NCI-H1694 (cell line): Measurements from ENCODE around the gene KIF13A.
"Not testable (repeated sequence)": the region's sequence is repeated elsewhere in the genome, so short reads cannot be mapped to it uniquely, and the experiment has no call there.

Experiments
- DNase-seq: peaks from one replicate; lab custom pipeline; 2025; lab: John Stamatoyannopoulos, UW

KIF13A gene

GRCh38 chr6:17932330-17932852, 55.0 kb downstream of the KIF13A start:
- DNase-seq = peak; percentile 6

DNA sequence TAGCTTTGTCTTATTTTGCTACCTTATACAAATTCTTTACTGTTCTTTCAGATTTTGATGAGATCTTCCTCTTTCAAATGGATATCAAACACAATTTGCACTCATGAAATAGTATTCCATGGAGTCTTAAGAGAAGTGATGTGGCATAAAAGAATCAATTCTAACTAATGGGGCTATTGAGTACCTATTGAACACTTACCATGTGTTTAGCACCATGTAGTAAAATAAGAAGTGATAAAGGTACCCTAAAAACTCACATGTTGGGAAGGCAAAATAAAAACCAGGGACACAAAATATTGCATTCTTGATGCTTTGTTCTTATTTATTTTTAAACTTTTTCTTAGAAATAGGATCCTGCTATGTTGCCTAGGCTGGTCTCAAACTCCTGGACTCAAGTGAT, 56.2 kb downstream of the KIF13A start:
- no peak for DNase-seq

DNA sequence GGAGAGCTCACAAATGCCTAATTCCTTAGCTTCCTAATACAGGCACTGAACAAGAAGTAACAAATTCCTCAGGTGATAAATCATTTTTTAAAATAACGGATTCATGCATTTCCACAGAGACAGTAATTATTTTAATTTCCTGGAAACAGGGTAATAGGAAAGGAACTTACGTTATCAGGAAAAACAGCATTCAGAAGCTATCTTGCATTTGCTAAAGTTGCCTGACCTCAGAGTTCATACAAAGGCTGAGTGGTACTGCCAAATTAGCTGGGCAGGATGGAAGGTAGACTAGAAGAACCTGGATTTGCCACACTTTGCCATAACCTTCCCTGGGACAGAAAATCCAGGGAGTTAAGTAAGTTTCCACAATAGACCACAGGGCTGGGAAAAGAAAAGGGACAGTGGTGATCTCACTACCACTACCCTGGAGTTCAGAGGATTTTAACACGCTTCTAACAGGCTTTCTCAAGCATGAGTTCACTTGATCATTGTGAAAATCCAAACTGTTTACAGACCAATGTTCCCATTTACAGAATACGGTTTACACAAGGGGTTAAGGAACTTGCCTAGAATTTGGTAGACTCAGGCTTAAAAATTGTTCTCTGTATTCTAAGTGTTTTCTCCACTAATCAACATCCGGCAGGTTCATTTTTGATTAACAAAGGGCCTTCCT, 57.0 kb downstream of the KIF13A start:
- DNase-seq = no peak

GRCh38 chr6:17928514-17929430, 58.7 kb downstream of the KIF13A start:
- DNase-seq = no peak

- no peak for DNase-seq
These were observed 59.7 kb downstream of the KIF13A start for GRCh38 chr6:17927705-17928104.

- DNase-seq = no peak
These were observed 64.0 kb downstream of the KIF13A start for GRCh38 chr6:17923401-17923863.

- no peak for DNase-seq
These were observed 66.0 kb downstream of the KIF13A start for GRCh38 chr6:17921454-17921853.

GRCh38 chr6:17919496-17919895, 67.9 kb downstream of the KIF13A start:
- no peak for DNase-seq

DNA sequence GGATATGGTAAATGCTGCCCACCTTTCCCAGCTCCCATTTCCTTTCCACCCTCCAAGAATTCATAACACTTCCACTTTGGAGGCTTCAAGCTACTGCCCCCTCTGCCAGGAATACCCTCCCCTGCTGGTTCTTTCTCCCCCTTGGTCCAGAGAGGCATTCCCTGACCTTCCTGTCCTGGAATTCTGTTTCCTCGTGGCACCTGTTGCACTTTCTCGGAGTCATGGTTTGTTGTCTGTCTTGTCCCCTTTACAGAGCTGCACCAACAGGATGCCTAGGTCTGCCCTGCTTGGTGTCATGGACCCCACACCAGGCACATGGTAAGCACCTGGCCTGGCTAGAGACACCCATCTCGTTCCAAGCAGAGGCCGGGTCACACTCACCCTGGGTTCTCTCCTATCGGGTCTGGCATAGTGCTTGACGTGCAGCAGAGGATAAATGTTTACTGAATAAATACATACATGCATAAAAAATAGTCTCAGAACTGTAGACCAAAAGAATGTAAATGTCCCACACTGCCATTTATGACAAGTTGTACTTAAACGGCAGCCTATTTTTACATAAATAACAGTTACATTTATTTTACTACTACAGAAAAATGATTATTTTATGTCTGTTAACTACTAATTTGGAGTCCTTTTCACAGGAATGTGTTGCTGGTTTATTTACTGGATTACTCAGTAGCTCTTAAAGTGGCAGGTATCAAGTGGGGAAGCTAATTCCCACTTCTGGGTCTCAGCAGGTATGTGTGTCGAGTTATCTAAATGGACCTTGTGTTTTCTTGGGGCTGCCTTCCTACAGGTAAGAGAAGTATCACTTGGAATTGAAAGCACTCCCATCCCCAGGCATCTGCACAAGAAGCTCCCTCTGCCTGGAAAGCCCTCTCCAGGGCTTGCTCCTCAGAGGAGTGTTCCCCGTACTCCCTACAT, 69.3 kb downstream of the KIF13A start:
- DNase-seq = no peak

DNA sequence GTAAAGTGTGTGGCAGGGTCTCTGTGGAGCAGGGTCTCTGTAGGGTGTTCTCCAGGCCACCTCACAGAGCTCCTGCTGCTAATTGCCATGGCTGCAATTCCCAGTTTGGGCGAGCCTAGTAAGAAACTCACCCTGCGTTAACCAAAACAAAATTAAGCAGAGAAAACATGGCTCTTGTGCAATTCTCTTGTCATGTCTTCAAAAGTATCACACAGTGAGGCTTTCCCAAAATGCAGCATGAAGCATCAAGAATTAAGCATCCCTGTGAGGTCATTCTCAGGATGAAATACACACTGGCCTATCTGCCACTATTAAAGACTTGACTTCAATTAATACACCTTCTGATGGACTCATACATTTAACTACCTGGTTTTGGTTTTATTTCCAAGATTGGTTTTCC, 72.8 kb downstream of the KIF13A start:
- no peak for DNase-seq

GRCh38 chr6:17912521-17912920, 74.9 kb downstream of the KIF13A start:
- no peak for DNase-seq

DNA sequence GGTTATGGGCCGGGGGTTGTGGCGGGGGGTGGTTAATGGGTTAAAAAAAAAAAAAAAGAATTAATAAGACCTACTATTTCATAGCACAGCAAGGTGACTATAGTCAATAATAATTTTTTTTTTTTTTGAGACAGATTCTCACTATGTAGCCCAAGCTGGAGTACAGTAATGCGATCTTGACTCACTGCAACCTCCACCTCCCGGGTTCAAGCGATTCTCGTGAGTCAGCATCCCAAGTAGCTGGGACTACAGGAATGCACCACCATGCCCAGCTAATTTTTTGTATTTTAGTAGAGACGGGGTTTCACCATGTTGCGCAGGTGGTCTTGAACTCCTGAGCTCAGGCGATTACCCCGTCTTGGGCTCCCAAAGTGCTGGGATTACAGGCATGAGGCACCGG, 75.8 kb downstream of the KIF13A start:
- not testable (repeated sequence) for DNase-seq

DNA sequence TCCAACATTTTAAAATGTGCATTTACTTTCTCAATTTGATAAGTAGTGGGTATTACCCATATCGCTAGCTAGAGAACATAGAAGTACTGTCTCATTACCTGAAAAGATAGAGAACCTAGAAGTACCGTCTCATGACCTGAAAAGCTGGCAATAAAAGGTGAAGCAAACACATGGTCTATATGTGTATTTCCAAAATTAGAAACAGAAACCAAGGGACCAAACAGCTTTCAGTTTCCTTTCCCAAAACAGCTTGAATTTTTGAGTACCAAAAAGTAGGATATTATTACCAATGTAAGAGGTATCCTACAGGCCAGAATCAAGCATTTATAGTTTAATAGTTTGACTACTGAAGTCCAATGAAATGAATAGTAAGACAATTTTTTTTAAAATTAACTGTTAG, 77.2 kb downstream of the KIF13A start:
- no peak for DNase-seq

DNA sequence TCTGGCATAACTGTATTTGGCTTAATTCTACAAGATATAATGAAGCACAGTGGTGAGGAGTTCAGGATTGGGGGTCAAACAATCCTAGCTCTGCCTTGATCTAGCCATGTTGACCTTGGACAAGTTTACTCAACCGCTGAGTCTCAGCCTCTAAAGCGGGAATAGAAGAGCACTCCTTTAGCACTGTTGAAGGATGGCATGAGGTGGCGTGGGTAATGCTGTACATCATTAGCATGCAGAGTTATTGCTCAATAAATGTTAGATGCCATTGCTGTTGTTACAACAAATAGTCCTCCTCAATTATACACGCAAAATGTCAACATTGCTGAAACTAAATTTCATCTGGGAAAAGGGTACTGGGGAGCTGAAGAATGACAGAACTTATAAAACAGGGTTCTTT, 78.6 kb downstream of the KIF13A start:
- DNase-seq = no peak

DNA sequence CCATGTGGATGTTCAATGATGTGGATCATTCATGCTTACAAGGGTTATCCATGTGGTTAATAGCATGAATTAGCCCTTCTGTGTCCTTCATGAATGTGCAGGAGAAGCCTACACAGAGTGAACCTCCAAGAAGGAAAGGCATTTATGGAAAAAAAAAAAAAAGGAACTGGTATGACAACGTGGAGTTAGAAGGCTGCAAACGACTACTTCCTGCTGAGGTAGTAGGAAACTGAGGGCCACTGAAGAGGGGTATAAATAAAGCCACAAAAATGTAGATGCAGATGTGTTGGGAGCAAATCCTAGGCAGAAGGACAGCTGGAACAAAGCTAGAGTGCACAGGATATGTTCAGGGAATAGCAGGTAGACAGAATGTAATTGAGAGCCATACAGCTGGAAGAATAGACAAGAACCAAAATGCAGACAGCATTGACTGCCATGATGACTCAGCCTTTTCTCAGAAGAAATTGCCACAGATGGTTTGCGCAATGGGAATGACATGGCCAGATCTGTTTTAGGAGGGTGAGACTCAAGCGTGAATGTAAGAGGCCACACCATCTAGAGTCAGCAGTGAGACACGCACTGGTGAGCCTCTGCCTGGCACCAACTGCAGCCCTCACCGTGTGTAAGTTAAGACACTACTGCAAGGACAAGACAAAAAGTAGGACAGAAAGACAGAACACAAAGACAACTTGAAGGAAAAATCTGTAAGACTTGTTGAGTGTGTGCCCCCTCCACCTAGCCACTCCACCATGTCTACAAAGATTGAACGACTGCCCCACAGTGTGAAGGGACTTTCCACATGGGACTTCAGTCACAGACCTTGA, 79.8 kb downstream of the KIF13A start:
- no peak for DNase-seq

DNA sequence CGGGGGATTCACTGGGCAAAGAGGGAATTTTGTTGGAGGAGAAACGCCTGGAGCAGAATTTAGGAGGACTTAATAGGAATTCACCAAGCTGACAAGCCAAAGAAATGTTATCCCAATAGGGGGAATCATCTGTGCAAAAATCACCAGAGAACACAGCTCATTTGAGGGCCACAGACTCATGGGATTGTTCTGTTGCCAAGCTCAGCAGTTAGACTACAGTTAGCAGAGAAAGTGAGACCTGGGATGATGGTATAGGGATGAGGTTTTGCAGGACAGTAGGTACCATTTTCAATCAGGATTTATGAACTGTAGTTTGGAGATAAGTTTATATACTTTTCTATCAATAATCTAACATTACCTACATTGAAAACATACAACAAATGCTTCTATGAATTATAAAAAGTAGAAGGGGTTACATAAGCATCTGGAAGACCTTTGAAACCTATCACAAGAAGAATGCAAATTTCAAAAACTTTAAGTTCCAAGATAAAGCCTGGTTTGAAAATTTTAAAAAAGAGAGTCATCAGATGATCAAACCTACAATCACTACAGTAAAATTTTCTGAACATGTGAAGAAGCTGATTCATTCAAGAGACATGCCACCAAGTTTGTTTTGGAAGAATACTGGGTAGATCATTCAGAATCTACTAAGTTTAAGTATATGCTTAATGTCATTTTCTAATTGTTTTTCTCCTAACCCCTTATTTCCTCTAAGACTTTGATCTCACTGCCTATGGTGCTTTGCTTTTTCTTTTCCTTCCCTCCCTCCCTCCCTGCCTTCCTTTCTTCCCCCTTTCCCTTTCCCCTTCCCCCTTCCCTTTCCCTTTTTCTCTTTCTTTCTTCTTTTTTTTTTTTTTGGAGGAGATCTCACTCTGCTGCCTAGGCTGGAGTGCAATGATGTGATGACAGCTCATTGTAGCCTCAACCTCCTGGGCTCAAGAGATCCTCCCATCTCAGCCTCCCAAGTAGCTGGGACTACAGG, 81.5 kb downstream of the KIF13A start:
- no peak for DNase-seq

GRCh38 chr6:17904491-17905120, 82.8 kb downstream of the KIF13A start:
- DNase-seq = no peak

DNA sequence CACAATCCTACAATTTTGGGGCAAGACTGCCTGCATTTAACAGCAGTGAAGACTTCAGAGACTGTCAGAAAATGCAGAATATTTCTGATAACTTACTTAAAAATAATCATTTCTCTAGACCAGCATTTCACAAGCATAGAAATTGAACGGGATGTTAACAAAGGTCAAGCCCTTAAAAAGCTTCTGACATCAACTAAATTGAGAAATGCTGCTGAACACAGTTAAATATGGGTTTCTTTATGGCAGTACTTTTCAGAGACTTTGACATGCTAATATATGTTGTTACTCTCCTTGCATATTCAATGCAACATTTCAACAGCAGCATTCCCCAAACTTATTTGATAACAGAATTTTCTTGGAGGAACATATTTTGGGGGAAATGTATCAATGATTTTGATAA, 84.5 kb downstream of the KIF13A start:
- no peak for DNase-seq

- DNase-seq = no peak
These were observed 85.9 kb downstream of the KIF13A start for GRCh38 chr6:17901493-17901892.
